DOHH2 (cell line): ENCODE results near the gene PHGDH.

Experiments used
- H3F3A ChIP-seq: fragments of 200-600 bp; sonication (generic), shearing (Covaris generic); 2 replicates; pipeline ENCODE4 v1.6.0; 2016; ENCODE audit warnings: antibody characterized with exemption, mild to moderate bottlenecking; ENCODE audit not compliant: control insufficient read depth, insufficient read depth
- H3K27ac ChIP-seq: fragments of 200-600 bp; sonication (generic); 2 replicates; pipeline ENCODE4 v1.5.1; 2014; ENCODE audit warnings: low read depth, mild to moderate bottlenecking, low read length, moderate library complexity
- H3K27me3 ChIP-seq: fragments of 200-600 bp; sonication (generic); 2 replicates; pipeline ENCODE4 v1.6.1; 2014; ENCODE audit warnings: mild to moderate bottlenecking, low read length, mixed read lengths; ENCODE audit not compliant: control insufficient read depth
- H3K36me3 ChIP-seq: fragments of 200-600 bp; sonication (generic); 2 replicates; pipeline ENCODE4 v1.6.1; 2014; ENCODE audit warnings: mild to moderate bottlenecking, low read length, moderate library complexity, mixed read lengths; ENCODE audit not compliant: control insufficient read depth
- H3K4me1 ChIP-seq: fragments of 200-600 bp; sonication (generic); 2 replicates; pipeline ENCODE4 v1.6.1; 2014; ENCODE audit warnings: mild to moderate bottlenecking, low read length, mixed read lengths; ENCODE audit not compliant: control insufficient read depth
- H3K4me2 ChIP-seq: fragments of 200-600 bp; sonication (generic); 2 replicates; pipeline ENCODE4 v1.6.0; 2014; ENCODE audit warnings: mild to moderate bottlenecking, low read length, moderate library complexity
- H3K4me3 ChIP-seq: fragments of 200-600 bp; sonication (generic); 2 replicates; pipeline ENCODE4 v1.5.1; 2014; ENCODE audit warnings: mild to moderate bottlenecking, low read length, mixed read lengths
- H3K79me2 ChIP-seq: fragments of 200-600 bp; sonication (generic); 2 replicates; pipeline ENCODE4 v1.6.1; 2014; ENCODE audit warnings: mild to moderate bottlenecking, low read length, mixed read lengths; ENCODE audit not compliant: control insufficient read depth
- H3K9me2 ChIP-seq: fragments of 200-600 bp; sonication (generic); replicated peaks from 2 replicates; pipeline ENCODE4 v1.6.1; 2014; ENCODE audit warnings: mild to moderate bottlenecking, low read length, mixed read lengths; ENCODE audit not compliant: control insufficient read depth
- H3K9me3 ChIP-seq: fragments of 200-600 bp; sonication (generic); 2 replicates; pipeline ENCODE4 v1.6.1; 2014; ENCODE audit warnings: antibody characterized with exemption, low read length, mixed read lengths; ENCODE audit not compliant: control insufficient read depth, insufficient read depth
- H4K20me1 ChIP-seq: fragments of 200-600 bp; sonication (generic); 2 replicates; pipeline ENCODE4 v1.6.0; 2014; ENCODE audit warnings: low read depth, mild to moderate bottlenecking, antibody characterized with exemption, low read length, moderate library complexity; ENCODE audit not compliant: control insufficient read depth, insufficient read depth
- EZH2phosphoT487 ChIP-seq: fragments of 200-600 bp; sonication (generic); IDR thresholded peaks from 2 replicates; pipeline ENCODE4 v1.6.1; 2017; ENCODE audit warnings: borderline replicate concordance, mild to moderate bottlenecking, antibody characterized with exemption, low read length, moderate library complexity, mixed read lengths
- TF ChIP-seq, protein P1 (sequence below): fragments of 200-600 bp; sonication (generic); IDR thresholded peaks from one replicate; pipeline ENCODE4 v1.5.1; 2014; ENCODE audit warnings: antibody characterized with exemption, mild to moderate bottlenecking, low read depth, low read length; ENCODE audit not compliant: poor library complexity, severe bottlenecking

PHGDH gene

GRCh38 chr1:119680723-119681122 is 31.0 kb upstream of the PHGDH start:
- Histone ChIP-seq H4K20me1 (no peaks in the 10 kb centered on the region), H3K4me3 (no peak overlapping the region), H3K4me2 (no peak overlapping the region), H3K27ac (no peak overlapping the region), H3K27me3 (peaks cover 14% of the 10 kb centered on the region), H3K36me3 (no peaks in the 10 kb centered on the region), H3F3A (no peaks in the 10 kb centered on the region), H3K4me1 (no peaks in the 10 kb centered on the region), H3K9me2 (no peaks in the 10 kb centered on the region), H3K9me3 (no peaks in the 10 kb centered on the region), H3K79me2 (no peaks in the 10 kb centered on the region)
- TF ChIP-seq, protein P1, sequence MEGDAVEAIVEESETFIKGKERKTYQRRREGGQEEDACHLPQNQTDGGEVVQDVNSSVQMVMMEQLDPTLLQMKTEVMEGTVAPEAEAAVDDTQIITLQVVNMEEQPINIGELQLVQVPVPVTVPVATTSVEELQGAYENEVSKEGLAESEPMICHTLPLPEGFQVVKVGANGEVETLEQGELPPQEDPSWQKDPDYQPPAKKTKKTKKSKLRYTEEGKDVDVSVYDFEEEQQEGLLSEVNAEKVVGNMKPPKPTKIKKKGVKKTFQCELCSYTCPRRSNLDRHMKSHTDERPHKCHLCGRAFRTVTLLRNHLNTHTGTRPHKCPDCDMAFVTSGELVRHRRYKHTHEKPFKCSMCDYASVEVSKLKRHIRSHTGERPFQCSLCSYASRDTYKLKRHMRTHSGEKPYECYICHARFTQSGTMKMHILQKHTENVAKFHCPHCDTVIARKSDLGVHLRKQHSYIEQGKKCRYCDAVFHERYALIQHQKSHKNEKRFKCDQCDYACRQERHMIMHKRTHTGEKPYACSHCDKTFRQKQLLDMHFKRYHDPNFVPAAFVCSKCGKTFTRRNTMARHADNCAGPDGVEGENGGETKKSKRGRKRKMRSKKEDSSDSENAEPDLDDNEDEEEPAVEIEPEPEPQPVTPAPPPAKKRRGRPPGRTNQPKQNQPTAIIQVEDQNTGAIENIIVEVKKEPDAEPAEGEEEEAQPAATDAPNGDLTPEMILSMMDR = no peak

- H3K9me2 ChIP-seq = no peaks in the 10 kb centered on the region
- no peaks in the 10 kb centered on the region for H3K79me2 ChIP-seq
- no peak for TF ChIP-seq EZH2phosphoT487
- no peak overlapping the region for H3K27ac ChIP-seq
- no peaks in the 10 kb centered on the region for H3K36me3 ChIP-seq
- H4K20me1 ChIP-seq = no peaks in the 10 kb centered on the region
- H3K4me3 ChIP-seq = no peak overlapping the region
- H3K9me3 ChIP-seq = no peaks in the 10 kb centered on the region
- H3K4me1 ChIP-seq = no peaks in the 10 kb centered on the region
- no peaks in the 10 kb centered on the region for H3F3A ChIP-seq
- H3K27me3 ChIP-seq = peaks cover 18% of the 10 kb centered on the region
- H3K4me2 ChIP-seq = no peak overlapping the region
These were observed 30.2 kb upstream of the PHGDH start for GRCh38 chr1:119681560-119681959.

- Histone ChIP-seq H3K4me1 (no peaks in the 10 kb centered on the region), H3K4me3 (no peak overlapping the region), H3F3A (no peaks in the 10 kb centered on the region), H3K36me3 (no peaks in the 10 kb centered on the region), H4K20me1 (no peaks in the 10 kb centered on the region), H3K9me2 (no peaks in the 10 kb centered on the region), H3K79me2 (no peaks in the 10 kb centered on the region), H3K9me3 (no peaks in the 10 kb centered on the region), H3K4me2 (no peak overlapping the region), H3K27me3 (peaks cover 18% of the 10 kb centered on the region), H3K27ac (no peak overlapping the region)
- TF ChIP-seq EZH2phosphoT487 = no peak
- TF ChIP-seq, protein P1 = no peak
These were observed 29.6 kb upstream of the PHGDH start for GRCh38 chr1:119682141-119682540.

GRCh38 chr1:119683893-119684292 is 27.8 kb upstream of the PHGDH start:
- Histone ChIP-seq H3K9me2 (no peaks in the 10 kb centered on the region), H3K4me3 (no peak overlapping the region), H3F3A (no peaks in the 10 kb centered on the region), H3K79me2 (no peaks in the 10 kb centered on the region), H3K36me3 (no peaks in the 10 kb centered on the region), H4K20me1 (no peaks in the 10 kb centered on the region), H3K27ac (no peak overlapping the region), H3K4me1 (no peaks in the 10 kb centered on the region), H3K9me3 (no peaks in the 10 kb centered on the region), H3K4me2 (no peak overlapping the region), H3K27me3 (peaks cover 16% of the 10 kb centered on the region)
- TF ChIP-seq, protein P1 = no peak
- no peak for TF ChIP-seq EZH2phosphoT487
